Hepatocyte (in vitro differentiated cells): ENCODE results near the gene BBS9. TPM values are rescaled to one million over a fixed set of nuclear protein-coding genes. Genes with fewer than 3 reads are reported as not detected.

Experiments used
- DNase-seq: peaks from one replicate; pipeline ENCODE4 v3.0.0-alpha.2; 2016; ENCODE audit warnings: low spot score
- H2AFZ ChIP-seq: fragments of 200-600 bp; sonication (generic); 2 replicates; pipeline ENCODE4 v1.6.0; 2016; ENCODE audit warnings: antibody characterized with exemption, mild to moderate bottlenecking
- H3K27ac ChIP-seq: fragments of 200-600 bp; sonication (generic); 2 replicates; pipeline ENCODE4 v1.5.1; 2016; ENCODE audit warnings: mild to moderate bottlenecking
- H3K27me3 ChIP-seq: fragments of 200-600 bp; sonication (generic); 2 replicates; pipeline ENCODE4 v1.6.1; 2016
- H3K36me3 ChIP-seq: fragments of 200-600 bp; sonication (generic); replicated peaks from 2 replicates; pipeline ENCODE4 v1.5.1; 2016; ENCODE audit warnings: low read depth; ENCODE audit not compliant: insufficient read depth
- H3K4me1 ChIP-seq: fragments of 200-600 bp; sonication (generic); 2 replicates; pipeline ENCODE4 v1.5.1; 2016; ENCODE audit warnings: mild to moderate bottlenecking, moderate library complexity; ENCODE audit not compliant: insufficient read depth
- H3K4me2 ChIP-seq: fragments of 200-600 bp; sonication (generic); 2 replicates; pipeline ENCODE4 v1.6.0; 2016
- H3K4me3 ChIP-seq: fragments of 200-600 bp; sonication (generic); 2 replicates; pipeline ENCODE4 v1.5.1; 2016; ENCODE audit warnings: mild to moderate bottlenecking
- H3K79me2 ChIP-seq: fragments of 200-600 bp; sonication (generic); 2 replicates; pipeline ENCODE4 v1.6.0; 2017; ENCODE audit warnings: mild to moderate bottlenecking
- H3K9me2 ChIP-seq: fragments of 200-600 bp; sonication (generic); replicated peaks from 2 replicates; pipeline ENCODE4 v1.6.0; 2017; ENCODE audit warnings: mild to moderate bottlenecking; ENCODE audit not compliant: insufficient read depth
- H3K9me3 ChIP-seq: fragments of 200-600 bp; sonication (generic); 2 replicates; pipeline ENCODE4 v1.5.1; 2016; ENCODE audit warnings: low read depth, mild to moderate bottlenecking
- H4K20me1 ChIP-seq: fragments of 200-600 bp; sonication (generic); 2 replicates; pipeline ENCODE4 v1.6.0; 2016; ENCODE audit warnings: mild to moderate bottlenecking; ENCODE audit not compliant: insufficient read depth, poor library complexity, severe bottlenecking
- CTCF ChIP-seq: fragments of 200-600 bp; sonication (generic); IDR thresholded peaks from 2 replicates; pipeline ENCODE4 v1.5.1; 2016; ENCODE audit warnings: antibody characterized with exemption, mild to moderate bottlenecking; ENCODE audit not compliant: poor library complexity
- EZH2 ChIP-seq: fragments of 200-600 bp; sonication (generic); IDR thresholded peaks from 2 replicates; pipeline ENCODE4 v1.6.1; 2016; ENCODE audit warnings: antibody characterized with exemption, mild to moderate bottlenecking, borderline replicate concordance
- EZH2phosphoT487 ChIP-seq: fragments of 200-600 bp; sonication (generic); IDR thresholded peaks from one replicate; pipeline ENCODE4 v1.6.1; 2018; ENCODE audit warnings: antibody characterized with exemption, mild to moderate bottlenecking, low read depth, moderate library complexity; ENCODE audit not compliant: unreplicated experiment, severe bottlenecking
- WGBS: methylation state at CpG from one replicate; pipeline ENCODE4 v1.1.6; 2016; ENCODE audit warnings: low lambda C conversion rate; ENCODE audit errors: missing lambda C conversion rate; 5-methylcytosine and 5-hydroxymethylcytosine counted together
- polyA plus RNA-seq: library from polyadenylated mRNA; unstranded; fragments of >200 nt; fragmentation: Nextera tagmentation; extraction: Ambion mirVana; gene quantifications from 2 replicates; pipeline ENCODE4 v1.2.1, GENCODE V29; 2016
- total RNA-seq: library from RNA; depleted of rRNA; stranded (reverse); fragments of >200 nt; gene quantifications from 2 replicates; pipeline ENCODE4 v1.2.3, GENCODE V29; 2014

Gene BBS9
- total and polyA plus RNA-seq, 2 experiments from 2014 or later, result 10.1 to 12.3 TPM

- Histone ChIP-seq H3K36me3 (no peaks in the 10 kb centered on the region), H2AFZ (no peak overlapping the region), H3K79me2 (no peaks in the 10 kb centered on the region), H3K9me3 (no peaks in the 10 kb centered on the region), H3K27ac (no peak overlapping the region), H3K9me2 (no peaks in the 10 kb centered on the region), H3K27me3 (no peaks in the 10 kb centered on the region), H4K20me1 (no peaks in the 10 kb centered on the region), H3K4me1 (peaks cover 3% of the 10 kb centered on the region), H3K4me2 (no peak overlapping the region), H3K4me3 (no peak overlapping the region)
- WGBS, result 85% methylated on average over 4 of the region's 4 CpGs
- no peak for DNase-seq
- TF ChIP-seq EZH2phosphoT487 (no peak), EZH2 (no peak), CTCF (no peak)
Measured at GRCh38 chr7:33630359-33630758, 501.0 kb downstream of the BBS9 start.

DNA sequence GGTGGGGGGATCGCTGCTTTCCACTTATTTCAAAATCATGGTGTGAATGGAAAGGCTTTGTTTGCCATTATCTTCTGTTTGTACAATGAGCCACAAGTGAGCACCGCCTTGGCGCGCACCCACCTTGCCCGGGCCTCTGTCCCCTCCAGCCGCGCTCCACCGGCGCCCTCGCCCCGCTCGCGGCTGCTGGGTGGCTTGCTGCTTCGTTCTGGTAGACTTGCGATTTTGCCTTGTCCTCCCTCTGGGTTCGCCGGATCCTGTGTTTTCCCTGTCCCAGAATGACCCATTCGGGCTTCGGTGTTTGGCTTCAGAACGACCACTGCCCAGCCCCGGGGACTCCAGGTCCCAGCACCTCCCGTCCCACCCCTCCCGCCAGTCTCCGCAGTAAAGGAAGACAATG lies 503.0 kb downstream of the BBS9 start:
- WGBS, result 93% methylated on average over 22 of the region's 24 CpGs
- Histone ChIP-seq H2AFZ (no peak overlapping the region), H3K9me2 (no peaks in the 10 kb centered on the region), H4K20me1 (no peaks in the 10 kb centered on the region), H3K27ac (no peak overlapping the region), H3K4me3 (no peak overlapping the region), H3K9me3 (no peaks in the 10 kb centered on the region), H3K36me3 (no peaks in the 10 kb centered on the region), H3K27me3 (no peaks in the 10 kb centered on the region), H3K4me1 (peaks cover 3% of the 10 kb centered on the region), H3K79me2 (no peaks in the 10 kb centered on the region), H3K4me2 (no peak overlapping the region)
- no peak for DNase-seq
- TF ChIP-seq CTCF (no peak), EZH2phosphoT487 (no peak), EZH2 (no peak)

DNA sequence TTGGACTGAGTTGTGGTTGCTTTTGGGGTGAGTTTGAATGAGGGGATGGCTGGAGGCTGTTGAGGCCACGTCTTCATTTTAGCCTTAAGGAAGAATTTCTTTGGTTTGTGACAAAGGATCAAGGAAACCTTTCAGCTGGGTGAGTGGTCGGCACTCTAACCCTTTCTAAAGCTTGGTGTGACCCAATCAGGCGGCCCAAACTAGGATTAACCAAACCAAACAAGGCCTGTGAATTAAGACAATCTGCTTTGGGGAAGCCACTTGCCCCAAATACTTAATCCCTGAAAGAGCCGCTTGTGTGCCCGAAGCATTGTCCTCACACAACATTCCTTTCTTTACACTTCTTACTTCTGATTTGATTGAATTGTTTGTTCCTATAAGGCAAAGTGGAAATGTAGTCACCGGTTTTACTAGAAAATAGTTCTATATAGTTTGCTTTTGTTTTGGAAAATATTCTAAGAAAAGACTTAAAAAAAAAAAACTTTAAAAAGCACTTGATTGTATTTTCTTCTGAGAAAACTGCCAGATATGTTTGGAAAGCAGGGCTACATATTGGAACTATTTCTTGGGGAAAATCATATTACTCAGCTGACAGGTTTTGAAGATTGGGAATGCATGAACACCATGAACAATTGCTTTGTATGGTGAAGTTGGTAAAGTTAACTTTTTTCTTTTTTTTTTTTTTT lies 503.6 kb downstream of the BBS9 start:
- Histone ChIP-seq H2AFZ (no peak overlapping the region), H3K27ac (no peak overlapping the region), H3K9me3 (no peaks in the 10 kb centered on the region), H3K4me2 (no peak overlapping the region), H3K36me3 (no peaks in the 10 kb centered on the region), H3K9me2 (no peaks in the 10 kb centered on the region), H4K20me1 (no peaks in the 10 kb centered on the region), H3K27me3 (no peaks in the 10 kb centered on the region), H3K4me1 (peaks cover 3% of the 10 kb centered on the region), H3K4me3 (no peak overlapping the region), H3K79me2 (no peaks in the 10 kb centered on the region)
- 89% methylated on average over 6 of the region's 6 CpGs for WGBS
- TF ChIP-seq EZH2phosphoT487 (no peak), CTCF (no peak), EZH2 (no peak)
- no peak for DNase-seq
